HepG2 (cell line): ENCODE measurements around the gene CHN1. TPM values are rescaled to one million over a fixed set of nuclear protein-coding genes. Genes with fewer than 3 reads are reported as not detected.

Source experiments
- ATAC-seq: fragments of 200-7000 bp; cut with Tn5 transposase; 3 replicates; pipeline ENCODE4 v1.9.1; 2020; ENCODE audit warnings: mild to moderate bottlenecking, moderate library complexity
- BruUV-seq: library from RNA; stranded (reverse); fragments of 400-500 nt; replicated peaks from 2 replicates; lab custom pipeline; 2021; lab: Mats Ljungman, UMichigan
- CTCF ChIA-PET: fragments of 300-600 bp; formaldehyde crosslinking; extraction: SDS; loops from one replicate; lab custom pipeline; 2021; ENCODE audit warnings: low total read pairs, inconsistent platforms, low intra/inter-chr PET ratio; lab: Yijun Ruan, JAX
- POLR2A ChIA-PET: fragments of 350-600 bp; sonication (Branson Sonifier 250); formaldehyde crosslinking; loops from one replicate; lab custom pipeline; 2020; ENCODE audit warnings: antibody characterized with exemption, inconsistent platforms; lab: Yijun Ruan, JAX
- DNase-seq: peaks from one replicate; pipeline ENCODE4 v3.0.0-alpha.2; 2015; ENCODE audit warnings: low spot score
- FAIRE-seq: peaks from 3 replicates; lab custom pipeline; 2011; peaks lifted over from hg19 to GRCh38; lab: Jason Lieb, UNC
- H2AFZ ChIP-seq: one replicate; pipeline ENCODE4 v1.6.1; 2011; ENCODE audit warnings: low read length, inconsistent platforms
- H3K27ac ChIP-seq: fragments of 300-600 bp; 3 replicates; pipeline ENCODE4 v1.8.0; 2011; ENCODE audit warnings: mixed run types, mild to moderate bottlenecking, mixed read lengths, low read length, inconsistent platforms; ENCODE audit not compliant: insufficient read depth; ENCODE audit errors: extremely low read length
- H3K27me3 ChIP-seq, 2 experiments: fragments of 200-600 bp in 1 of 2; 2 replicates in 1 of 2; 3 replicates in 1 of 2; pipeline versions ENCODE4 v1.6.0 to v1.8.0; 2011; ENCODE audit warnings: low read length in 2 of 2, mild to moderate bottlenecking in 2 of 2, moderate library complexity in 2 of 2, inconsistent platforms in 1 of 2; ENCODE audit not compliant: insufficient read depth in 2 of 2, control insufficient read depth in 1 of 2
- H3K36me3 ChIP-seq, 2 experiments: fragments of 200-600 bp in 1 of 2; replicated peaks in 1 of 2; 2 replicates in 1 of 2; 3 replicates in 1 of 2; pipeline versions ENCODE4 v1.5.1 to v1.8.0; 2011; ENCODE audit warnings: low read length in 2 of 2, inconsistent platforms in 1 of 2; ENCODE audit not compliant: insufficient read depth in 2 of 2, control insufficient read depth in 1 of 2
- H3K4me1 ChIP-seq: 2 replicates; pipeline ENCODE4 v1.5.1; 2012; ENCODE audit warnings: low read length, inconsistent platforms; ENCODE audit not compliant: insufficient read depth
- H3K4me2 ChIP-seq: 2 replicates; pipeline ENCODE4 v1.6.0; 2011; ENCODE audit warnings: low read depth, low read length, inconsistent platforms
- H3K4me3 ChIP-seq, 3 experiments: fragments of 200-600 bp in 1 of 3; sonication (generic), shearing (Covaris generic) in 1 of 3; replicated peaks in 1 of 3; 2 replicates each; pipeline ENCODE4 v1.5.1; 2011 to 2016; ENCODE audit warnings: low read length in 3 of 3, inconsistent platforms in 2 of 3, low read depth in 2 of 3, mild to moderate bottlenecking in 2 of 3, control low read depth in 1 of 3, mixed read lengths in 1 of 3; ENCODE audit not compliant: insufficient read depth in 1 of 3
- H3K79me2 ChIP-seq: one replicate; pipeline ENCODE4 v1.6.1; 2011; ENCODE audit warnings: low read length, inconsistent platforms; ENCODE audit not compliant: insufficient read depth
- H3K9ac ChIP-seq: 2 replicates; pipeline ENCODE4 v1.6.0; 2011; ENCODE audit warnings: mild to moderate bottlenecking, low read depth, low read length, inconsistent platforms; ENCODE audit not compliant: insufficient read depth
- H3K9me3 ChIP-seq: 2 replicates; pipeline ENCODE4 v1.5.1; 2012; ENCODE audit warnings: mild to moderate bottlenecking, low read length
- H4K20me1 ChIP-seq: 2 replicates; pipeline ENCODE4 v1.6.0; 2011; ENCODE audit warnings: inconsistent platforms, mild to moderate bottlenecking, low read length, moderate library complexity; ENCODE audit not compliant: insufficient read depth
- ATF7 ChIP-seq, 2 experiments: fragments of 450-650 bp in 1 of 2; sonication (generic) in 1 of 2; formaldehyde crosslinking in 1 of 2; IDR thresholded peaks; 2 replicates each; pipeline versions ENCODE4 v1.4.0 to v1.6.1; 2016 to 2020; ENCODE audit warnings: antibody characterized with exemption in 1 of 2, mild to moderate bottlenecking in 1 of 2, missing genetic modification reagents in 1 of 2
- CREB1 ChIP-seq, 2 experiments: fragments of 450-650 bp in 1 of 2; IDR thresholded peaks; 2 replicates each; pipeline ENCODE4 v1.6.1; 2016 to 2017; ENCODE audit warnings: control low read depth in 1 of 2, mild to moderate bottlenecking in 1 of 2, missing compliant biosample characterization in 1 of 2, missing genetic modification characterization in 1 of 2
- JUND ChIP-seq: sonication (generic); formaldehyde crosslinking; IDR thresholded peaks from 2 replicates; pipeline ENCODE4 v1.8.0; 2022; ENCODE audit warnings: mild to moderate bottlenecking, missing genetic modification reagents
- KAT8 ChIP-seq: IDR thresholded peaks from 2 replicates; pipeline ENCODE4 v1.6.1; 2016; ENCODE audit warnings: missing genetic modification reagents, missing compliant biosample characterization
- KDM5B ChIP-seq: sonication (generic); formaldehyde crosslinking; IDR thresholded peaks from 2 replicates; pipeline ENCODE4 v1.4.0; 2020; ENCODE audit warnings: missing genetic modification reagents, mild to moderate bottlenecking, borderline replicate concordance
- RFX1 ChIP-seq: fragments of 450-650 bp; IDR thresholded peaks from 2 replicates; pipeline ENCODE4 v1.6.1; 2017
- ZNF333 ChIP-seq: sonication (generic); formaldehyde crosslinking; IDR thresholded peaks from 2 replicates; pipeline ENCODE4 v1.4.0; 2020; ENCODE audit warnings: mild to moderate bottlenecking, missing genetic modification reagents, borderline replicate concordance
- ZNF432 ChIP-seq: sonication (generic); formaldehyde crosslinking; IDR thresholded peaks from 2 replicates; pipeline ENCODE4 v1.5.0; 2020; ENCODE audit warnings: missing genetic modification reagents, mild to moderate bottlenecking, borderline replicate concordance
- ZNF773 ChIP-seq: sonication (generic); formaldehyde crosslinking; IDR thresholded peaks from 2 replicates; pipeline ENCODE4 v1.4.0; 2020; ENCODE audit warnings: missing genetic modification reagents, borderline replicate concordance
- WGBS: methylation state at CpG from one replicate; pipeline ENCODE4 v1.1.6; 2017; ENCODE audit warnings: low lambda C conversion rate; 5-methylcytosine and 5-hydroxymethylcytosine counted together
- in situ Hi-C: cut with HindIII; loops from 2 replicates; pipeline ENCODE4 v1.10.0; 2017; ENCODE audit warnings: low pct_unique_long_range_greater_than_20kb; ENCODE audit not compliant: extremely low pct_ligation_motif_present
- intact Hi-C: fragments of 100-400 bp; cut with micrococcal nuclease; formaldehyde crosslinking; loops from one replicate; pipeline ENCODE4 v1.10.0; 2022; ENCODE audit not compliant: unreplicated experiment
- polyA plus RNA-seq, 8 experiments: library from polyadenylated mRNA; depleted of rRNA in 3 of 8; stranded (reverse) in 7 of 8; unstranded in 1 of 8; fragments of >200 nt; fragmentation: Illumina TruSeq in 4 of 8; extraction: Trizol in 4 of 8; gene quantifications; 2 replicates each; pipeline versions ENCODE4 v1.2.1 to v1.2.3, GENCODE V29; 2011 to 2016; ENCODE audit warnings: low read depth in 4 of 8, missing spikeins in 1 of 8, mixed read lengths in 1 of 8; ENCODE audit not compliant: insufficient read depth in 1 of 8
- total RNA-seq, 5 experiments: library from RNA; depleted of rRNA; stranded (reverse); fragments of >200 nt; fragmentation: Illumina TruSeq; extraction: Trizol; gene quantifications; 2 replicates each; pipeline ENCODE4 v1.2.3, GENCODE V29; 2016; ENCODE audit warnings: low read depth in 1 of 5
- TF ChIP-seq, protein P1 (sequence below): sonication (generic); formaldehyde crosslinking; IDR thresholded peaks from 2 replicates; pipeline ENCODE4 v1.4.0; 2020; ENCODE audit warnings: missing genetic modification reagents
- TF ChIP-seq, protein P2 (sequence below): sonication (generic); formaldehyde crosslinking; IDR thresholded peaks from 2 replicates; pipeline ENCODE4 v1.5.1; 2020; ENCODE audit warnings: mild to moderate bottlenecking, moderate library complexity, missing genetic modification reagents

The CHN1 gene
- total and polyA plus RNA-seq, 2 of the 13 experiments (the other 11 are each of a cell fraction or from before 2014, with no cell fraction given) = 2.8 to 3.5 TPM

DNA sequence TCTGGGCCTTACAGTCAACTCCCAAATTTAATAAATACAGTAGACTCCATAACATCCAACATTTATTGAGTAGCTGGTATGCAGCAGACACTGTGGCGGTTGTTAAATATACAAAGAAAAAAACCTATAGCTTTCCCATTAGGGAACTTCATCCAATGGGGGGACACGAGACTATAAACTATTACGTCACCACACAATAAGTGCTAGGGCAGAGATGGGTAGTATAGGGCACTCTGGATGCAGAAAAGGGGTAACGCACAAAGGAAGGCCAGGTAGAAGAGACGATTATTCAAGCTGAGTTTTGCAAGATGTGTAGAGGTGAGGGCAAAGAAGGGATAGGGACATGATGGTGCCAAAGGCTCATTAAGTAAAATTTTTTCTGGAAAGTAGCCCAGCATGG is 10.8 kb downstream of the CHN1 start:
- FAIRE-seq = no peak
- H3K4me3 ChIP-seq = no peak overlapping the region
- CTCF ChIA-PET = no interaction called here
- WGBS = 52% methylated on average over 5 of the region's 5 CpGs
- no peak overlapping the region for H3K4me2 ChIP-seq
- no peak overlapping the region for H2AFZ ChIP-seq
- DNase-seq = no peak
- ATAC-seq = no peak
- no peaks in the 10 kb centered on the region for H3K36me3 ChIP-seq
- intact Hi-C loops (no loop called here), in situ Hi-C loops (no loop called here)
- TF ChIP-seq ZNF773 (CRISPR knock-in tag) (no peak), ZNF333 (no peak), CREB1 (IDR thresholded peaks at IDR 0.05) (0 out of 2 replicates have a peak, but pooled peaks have one; percentile 40), CREB1 (CRISPR knock-in tag; IDR thresholded peaks at IDR 0.05) (no peak), ATF7 (IDR thresholded peaks at IDR 0.05) (peak; percentile 69), ATF7 (CRISPR knock-in tag; IDR thresholded peaks at IDR 0.05) (no peak), ZNF432 (no peak)
- TF ChIP-seq, protein P1, sequence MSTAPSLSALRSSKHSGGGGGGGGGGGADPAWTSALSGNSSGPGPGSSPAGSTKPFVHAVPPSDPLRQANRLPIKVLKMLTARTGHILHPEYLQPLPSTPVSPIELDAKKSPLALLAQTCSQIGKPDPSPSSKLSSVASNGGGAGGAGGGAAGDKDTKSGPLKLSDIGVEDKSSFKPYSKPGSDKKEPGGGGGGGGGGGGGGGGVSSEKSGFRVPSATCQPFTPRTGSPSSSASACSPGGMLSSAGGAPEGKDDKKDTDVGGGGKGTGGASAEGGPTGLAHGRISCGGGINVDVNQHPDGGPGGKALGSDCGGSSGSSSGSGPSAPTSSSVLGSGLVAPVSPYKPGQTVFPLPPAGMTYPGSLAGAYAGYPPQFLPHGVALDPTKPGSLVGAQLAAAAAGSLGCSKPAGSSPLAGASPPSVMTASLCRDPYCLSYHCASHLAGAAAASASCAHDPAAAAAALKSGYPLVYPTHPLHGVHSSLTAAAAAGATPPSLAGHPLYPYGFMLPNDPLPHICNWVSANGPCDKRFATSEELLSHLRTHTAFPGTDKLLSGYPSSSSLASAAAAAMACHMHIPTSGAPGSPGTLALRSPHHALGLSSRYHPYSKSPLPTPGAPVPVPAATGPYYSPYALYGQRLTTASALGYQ = no peak
- H4K20me1 ChIP-seq = no peaks in the 10 kb centered on the region
- no peaks in the 10 kb centered on the region for H3K4me1 ChIP-seq
- POLR2A ChIA-PET = no interaction called here
- no peak overlapping the region for H3K9ac ChIP-seq
- no peak overlapping the region for H3K27ac ChIP-seq
- H3K9me3 ChIP-seq = no peaks in the 10 kb centered on the region
- H3K79me2 ChIP-seq = no peaks in the 10 kb centered on the region
- no TSS peak for BruUV-seq
- peaks cover 0 to 3% of the 10 kb centered on the region in 2 experiments; a peak in 1 of 5 replicates for H3K27me3 ChIP-seq

DNA sequence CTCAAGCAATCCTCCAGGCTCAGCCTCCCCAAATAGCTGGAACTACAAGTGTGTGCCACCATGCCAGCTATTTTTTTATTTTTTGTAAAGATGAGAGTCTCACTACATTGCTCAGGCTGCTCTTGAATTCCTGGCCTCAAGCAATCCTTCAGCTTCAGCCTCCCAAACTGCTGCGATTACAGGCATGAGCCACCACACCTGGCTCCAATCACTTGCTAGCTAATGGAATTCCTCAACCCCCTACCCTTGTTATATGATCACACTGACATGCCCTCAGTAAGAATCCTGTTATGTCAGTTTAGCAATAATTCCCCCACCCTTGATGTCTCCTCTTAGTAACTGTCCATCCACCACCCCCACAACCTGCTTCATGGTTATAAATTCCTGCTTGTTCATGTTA is 12.3 kb downstream of the CHN1 start:
- FAIRE-seq = no peak
- intact Hi-C loops = no loop called here
- H3K4me1 ChIP-seq = no peaks in the 10 kb centered on the region
- H3K79me2 ChIP-seq = no peaks in the 10 kb centered on the region
- no peak overlapping the region for H3K9ac ChIP-seq
- TF ChIP-seq JUND (CRISPR knock-in tag) (no peak), RFX1 (no peak), KDM5B (CRISPR knock-in tag) (no peak), KAT8 (CRISPR knock-in tag) (no peak)
- TF ChIP-seq, protein P2, sequence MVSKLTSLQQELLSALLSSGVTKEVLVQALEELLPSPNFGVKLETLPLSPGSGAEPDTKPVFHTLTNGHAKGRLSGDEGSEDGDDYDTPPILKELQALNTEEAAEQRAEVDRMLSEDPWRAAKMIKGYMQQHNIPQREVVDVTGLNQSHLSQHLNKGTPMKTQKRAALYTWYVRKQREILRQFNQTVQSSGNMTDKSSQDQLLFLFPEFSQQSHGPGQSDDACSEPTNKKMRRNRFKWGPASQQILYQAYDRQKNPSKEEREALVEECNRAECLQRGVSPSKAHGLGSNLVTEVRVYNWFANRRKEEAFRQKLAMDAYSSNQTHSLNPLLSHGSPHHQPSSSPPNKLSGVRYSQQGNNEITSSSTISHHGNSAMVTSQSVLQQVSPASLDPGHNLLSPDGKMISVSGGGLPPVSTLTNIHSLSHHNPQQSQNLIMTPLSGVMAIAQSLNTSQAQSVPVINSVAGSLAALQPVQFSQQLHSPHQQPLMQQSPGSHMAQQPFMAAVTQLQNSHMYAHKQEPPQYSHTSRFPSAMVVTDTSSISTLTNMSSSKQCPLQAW (CRISPR knock-in tag) = no peak
- CTCF ChIA-PET = no interaction called here
- H3K4me2 ChIP-seq = no peak overlapping the region
- no TSS peak for BruUV-seq
- no peak overlapping the region for H3K27ac ChIP-seq
- no peaks in the 10 kb centered on the region for H3K36me3 ChIP-seq
- in situ Hi-C loops = no loop called here
- WGBS = 52% methylated on average over 1 of the region's 1 CpG
- no peak for DNase-seq
- no peaks in the 10 kb centered on the region for H4K20me1 ChIP-seq
- no peaks in the 10 kb centered on the region for H3K9me3 ChIP-seq
- POLR2A ChIA-PET = no interaction called here
- H3K27me3 ChIP-seq = peaks cover 0 to 3% of the 10 kb centered on the region in 2 experiments; a peak in 1 of 5 replicates
- no peak for ATAC-seq
- no peak overlapping the region for H2AFZ ChIP-seq
- no peak overlapping the region for H3K4me3 ChIP-seq
